Liver (tissue), 9 donors: Measurements from ENCODE around the gene GPN3. TPM values are rescaled to one million over a fixed set of nuclear protein-coding genes. Genes with fewer than 3 reads are reported as not detected.

Experiments
- DNase-seq: peaks from one replicate; pipeline ENCODE4 v3.0.0-alpha.2; 2017; ENCODE audit warnings: low spot score
- H3K27ac ChIP-seq, 2 donors: one replicate each; pipeline ENCODE4 v1.7.0; 2013; ENCODE audit warnings: inconsistent platforms in 2 of 2, low read length in 2 of 2, control low read depth in 1 of 2, low read depth in 1 of 2, mild to moderate bottlenecking in 1 of 2
- H3K27me3 ChIP-seq, 4 donors: one replicate each; pipeline versions ENCODE4 v1.6.1 to v1.7.0; 2013; ENCODE audit warnings: low read length in 3 of 4, inconsistent platforms in 1 of 4, mild to moderate bottlenecking in 1 of 4, moderate library complexity in 1 of 4; ENCODE audit not compliant: control insufficient read depth in 4 of 4, insufficient read depth in 4 of 4
- H3K36me3 ChIP-seq, 4 donors: one replicate each; pipeline versions ENCODE4 v1.6.1 to v1.7.0; 2013; ENCODE audit warnings: low read length in 3 of 4, mild to moderate bottlenecking in 3 of 4, low read depth in 1 of 4, moderate library complexity in 1 of 4; ENCODE audit not compliant: control insufficient read depth in 4 of 4, insufficient read depth in 3 of 4
- H3K4me1 ChIP-seq, 4 donors: one replicate each; pipeline versions ENCODE4 v1.6.1 to v1.7.0; 2013; ENCODE audit warnings: low read length in 3 of 4, mild to moderate bottlenecking in 3 of 4, moderate library complexity in 1 of 4; ENCODE audit not compliant: control insufficient read depth in 4 of 4, insufficient read depth in 4 of 4
- H3K4me3 ChIP-seq, 3 donors: one replicate each; pipeline versions ENCODE4 v1.6.1 to v1.7.0; 2013; ENCODE audit warnings: low read length in 3 of 3, control low read depth in 1 of 3, low read depth in 1 of 3, mild to moderate bottlenecking in 1 of 3
- H3K9ac ChIP-seq, 2 donors: one replicate each; pipeline ENCODE4 v1.7.0; 2013; ENCODE audit warnings: low read length in 2 of 2, mild to moderate bottlenecking in 2 of 2, moderate library complexity in 2 of 2, control low read depth in 1 of 2, low read depth in 1 of 2
- H3K9me3 ChIP-seq, 4 donors: one replicate each; pipeline versions ENCODE4 v1.6.1 to v1.7.0; 2013; ENCODE audit warnings: low read length in 3 of 4; ENCODE audit not compliant: control insufficient read depth in 4 of 4
- CTCF ChIP-seq: fragments of 150-350 bp; IDR thresholded peaks from 2 replicates; pipeline ENCODE4 v1.5.1; 2017; ENCODE audit warnings: improper control_type of control experiment, low read depth, low read length; ENCODE audit not compliant: missing input control
- EGR1 ChIP-seq, 2 donors: IDR thresholded peaks; 2 replicates each; pipeline ENCODE4 v1.6.1; 2016 to 2018; ENCODE audit warnings: antibody characterized with exemption in 2 of 2, low read depth in 2 of 2
- FOXA1 ChIP-seq: IDR thresholded peaks from 2 replicates; pipeline ENCODE4 v1.6.1; 2016; ENCODE audit warnings: antibody characterized with exemption
- FOXA2 ChIP-seq: IDR thresholded peaks from 2 replicates; pipeline ENCODE4 v1.6.1; 2016; ENCODE audit warnings: antibody characterized with exemption
- GABPA ChIP-seq, 2 donors: IDR thresholded peaks in 1 of 2; conservative IDR thresholded peaks in 1 of 2; 2 replicates each; pipeline ENCODE4 v1.6.1; 2016; ENCODE audit warnings: antibody characterized with exemption in 2 of 2, mild to moderate bottlenecking in 1 of 2, moderate library complexity in 1 of 2
- HNF4A ChIP-seq, 2 donors: conservative IDR thresholded peaks; 2 replicates each; pipeline ENCODE4 v1.6.1; 2016; ENCODE audit warnings: antibody characterized with exemption in 2 of 2, mild to moderate bottlenecking in 2 of 2
- HNF4G ChIP-seq: IDR thresholded peaks from 2 replicates; pipeline ENCODE4 v1.6.1; 2016; ENCODE audit warnings: antibody characterized with exemption
- JUND ChIP-seq, 2 donors: IDR thresholded peaks; 2 replicates each; pipeline ENCODE4 v1.6.1; 2016; ENCODE audit warnings: antibody characterized with exemption in 2 of 2
- MAX ChIP-seq: IDR thresholded peaks from 2 replicates; pipeline ENCODE4 v1.6.1; 2016; ENCODE audit warnings: antibody characterized with exemption
- NR2F2 ChIP-seq: IDR thresholded peaks from 2 replicates; pipeline ENCODE4 v1.6.1; 2016; ENCODE audit warnings: antibody characterized with exemption
- RAD21 ChIP-seq, 2 donors: IDR thresholded peaks; 2 replicates each; pipeline ENCODE4 v1.6.1; 2016; ENCODE audit warnings: antibody characterized with exemption in 2 of 2, mild to moderate bottlenecking in 2 of 2
- RXRA ChIP-seq, 2 donors: IDR thresholded peaks; 2 replicates each; pipeline ENCODE4 v1.6.1; 2017 to 2018; ENCODE audit warnings: antibody characterized with exemption in 2 of 2, mild to moderate bottlenecking in 1 of 2
- SP1 ChIP-seq: IDR thresholded peaks from 2 replicates; pipeline ENCODE4 v1.6.1; 2018; ENCODE audit warnings: antibody characterized with exemption, mild to moderate bottlenecking
- TAF1 ChIP-seq: conservative IDR thresholded peaks from 2 replicates; pipeline ENCODE4 v1.6.1; 2016; ENCODE audit warnings: antibody characterized with exemption, mild to moderate bottlenecking
- YY1 ChIP-seq: IDR thresholded peaks from 2 replicates; pipeline ENCODE4 v1.6.1; 2016; ENCODE audit warnings: antibody characterized with exemption, mild to moderate bottlenecking
- ZBTB33 ChIP-seq: IDR thresholded peaks from 2 replicates; pipeline ENCODE4 v1.6.1; 2016; ENCODE audit warnings: antibody characterized with exemption
- WGBS: extraction: QIAGEN DNeasy Blood & Tissue Kit; methylation state at CpG from one replicate; pipeline ENCODE4 v1.1.7; 2013; 5-methylcytosine and 5-hydroxymethylcytosine counted together
- polyA plus RNA-seq, 2 donors: library from polyadenylated mRNA; stranded (reverse) in 1 of 2; unstranded in 1 of 2; fragments of 200-250 nt in 1 of 2; fragments of >200 nt in 1 of 2; fragmentation: Nextera tagmentation in 1 of 2; extraction: Ambion mirVana in 1 of 2; gene quantifications; one replicate each; pipeline versions ENCODE4 v1.2.1 to v1.2.3, GENCODE V29; 2013 to 2015
- total RNA-seq, 2 donors: library from RNA; depleted of rRNA; stranded (reverse); fragments of >200 nt; gene quantifications; one replicate each; pipeline ENCODE4 v1.2.3, GENCODE V29; 2014
- TF ChIP-seq, protein P1 (sequence below): IDR thresholded peaks from 2 replicates; pipeline ENCODE4 v1.6.1; 2016; ENCODE audit warnings: antibody characterized with exemption, mild to moderate bottlenecking
- TF ChIP-seq, protein P2 (sequence below): IDR thresholded peaks from 2 replicates; pipeline ENCODE4 v1.6.1; 2016; ENCODE audit warnings: antibody characterized with exemption
- donor health status: healthy.
- donor health status: healthy.
- donor health status: healthy.
- donor health status: healthy.
- donor health status: healthy.

Gene GPN3
- total and polyA plus RNA-seq, 4 donors: 13.4 to 47.2 (median 18.7) TPM

DNA sequence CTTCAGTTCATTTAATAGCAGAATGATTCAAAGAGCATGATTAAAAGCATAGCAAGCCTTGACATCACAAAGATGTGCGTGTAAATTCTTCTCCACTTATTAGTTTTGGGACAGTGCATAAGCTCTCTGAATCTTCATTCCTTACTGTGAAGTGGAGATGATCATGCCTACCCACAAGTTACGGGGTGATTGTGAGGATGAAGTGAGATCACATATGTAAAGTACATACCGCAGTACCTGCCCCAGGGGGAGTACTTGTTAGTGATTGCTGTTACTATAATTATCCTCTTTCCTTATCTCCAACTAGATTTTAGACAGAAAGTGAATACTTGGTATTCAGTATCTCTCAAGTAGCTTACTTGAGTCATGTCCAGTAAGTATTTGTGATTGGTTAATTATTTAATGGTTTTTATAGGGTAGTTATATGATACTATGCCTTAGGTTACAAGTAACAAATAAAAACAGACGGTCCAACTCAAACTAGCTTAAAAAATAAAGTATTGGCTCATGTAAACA lies 40.1 kb upstream of the GPN3 start:
- H3K4me3 ChIP-seq: no peak overlapping the region
- H3K9me3 ChIP-seq: no peaks in the 10 kb centered on the region
- TF ChIP-seq, protein P1, sequence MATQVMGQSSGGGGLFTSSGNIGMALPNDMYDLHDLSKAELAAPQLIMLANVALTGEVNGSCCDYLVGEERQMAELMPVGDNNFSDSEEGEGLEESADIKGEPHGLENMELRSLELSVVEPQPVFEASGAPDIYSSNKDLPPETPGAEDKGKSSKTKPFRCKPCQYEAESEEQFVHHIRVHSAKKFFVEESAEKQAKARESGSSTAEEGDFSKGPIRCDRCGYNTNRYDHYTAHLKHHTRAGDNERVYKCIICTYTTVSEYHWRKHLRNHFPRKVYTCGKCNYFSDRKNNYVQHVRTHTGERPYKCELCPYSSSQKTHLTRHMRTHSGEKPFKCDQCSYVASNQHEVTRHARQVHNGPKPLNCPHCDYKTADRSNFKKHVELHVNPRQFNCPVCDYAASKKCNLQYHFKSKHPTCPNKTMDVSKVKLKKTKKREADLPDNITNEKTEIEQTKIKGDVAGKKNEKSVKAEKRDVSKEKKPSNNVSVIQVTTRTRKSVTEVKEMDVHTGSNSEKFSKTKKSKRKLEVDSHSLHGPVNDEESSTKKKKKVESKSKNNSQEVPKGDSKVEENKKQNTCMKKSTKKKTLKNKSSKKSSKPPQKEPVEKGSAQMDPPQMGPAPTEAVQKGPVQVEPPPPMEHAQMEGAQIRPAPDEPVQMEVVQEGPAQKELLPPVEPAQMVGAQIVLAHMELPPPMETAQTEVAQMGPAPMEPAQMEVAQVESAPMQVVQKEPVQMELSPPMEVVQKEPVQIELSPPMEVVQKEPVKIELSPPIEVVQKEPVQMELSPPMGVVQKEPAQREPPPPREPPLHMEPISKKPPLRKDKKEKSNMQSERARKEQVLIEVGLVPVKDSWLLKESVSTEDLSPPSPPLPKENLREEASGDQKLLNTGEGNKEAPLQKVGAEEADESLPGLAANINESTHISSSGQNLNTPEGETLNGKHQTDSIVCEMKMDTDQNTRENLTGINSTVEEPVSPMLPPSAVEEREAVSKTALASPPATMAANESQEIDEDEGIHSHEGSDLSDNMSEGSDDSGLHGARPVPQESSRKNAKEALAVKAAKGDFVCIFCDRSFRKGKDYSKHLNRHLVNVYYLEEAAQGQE: no peak
- no peak for TF ChIP-seq CTCF
- H3K4me1 ChIP-seq: no peaks in the 10 kb centered on the region
- no peaks in the 10 kb centered on the region for H3K27me3 ChIP-seq
- H3K9ac ChIP-seq: no peak overlapping the region
- H3K27ac ChIP-seq: no peak overlapping the region
- 95% methylated on average over 4 of the region's 4 CpGs for WGBS
- DNase-seq: no peak
- H3K36me3 ChIP-seq: no peaks in the 10 kb centered on the region

DNA sequence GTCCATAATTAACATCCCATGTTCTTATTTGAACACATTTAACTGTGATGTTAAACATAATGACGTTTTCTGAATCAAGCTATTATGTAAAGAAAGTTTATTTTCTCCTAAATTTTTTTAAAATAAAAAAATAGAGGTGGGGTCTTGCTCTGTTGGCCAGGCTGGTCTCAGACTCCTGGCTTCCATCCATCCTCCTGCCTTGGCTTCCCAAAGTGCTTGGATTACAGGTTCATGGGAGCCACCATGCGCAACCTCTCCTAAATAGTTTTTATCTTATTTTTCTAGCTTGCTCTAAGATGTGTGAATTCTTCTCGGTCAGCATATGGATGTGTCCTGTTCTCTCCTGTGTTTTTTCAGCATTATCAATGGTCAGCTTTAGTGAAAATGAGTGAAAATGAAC lies 37.3 kb upstream of the GPN3 start:
- TF ChIP-seq SP1: no peak
- no peak for TF ChIP-seq ZBTB33
- TF ChIP-seq FOXA1: no peak
- TF ChIP-seq JUND (IDR thresholded peaks at IDR 0.05): no peak
- no peak for TF ChIP-seq CTCF
- TF ChIP-seq, protein P2, sequence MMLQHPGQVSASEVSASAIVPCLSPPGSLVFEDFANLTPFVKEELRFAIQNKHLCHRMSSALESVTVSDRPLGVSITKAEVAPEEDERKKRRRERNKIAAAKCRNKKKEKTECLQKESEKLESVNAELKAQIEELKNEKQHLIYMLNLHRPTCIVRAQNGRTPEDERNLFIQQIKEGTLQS: no peak
- TF ChIP-seq NR2F2: no peak
- TF ChIP-seq, protein P1: no peak
- TF ChIP-seq EGR1 (IDR thresholded peaks at IDR 0.05; ENCODE audit: low read depth in 2 of 2): no peak
- TF ChIP-seq YY1: no peak
- TF ChIP-seq GABPA (IDR thresholded peaks at IDR 0.05 in 1 of 2, conservative IDR thresholded peaks at IDR 0.05 in 1 of 2): no peak
- no peak for TF ChIP-seq MAX
- no peak for TF ChIP-seq RXRA (IDR thresholded peaks at IDR 0.05)
- no peak for TF ChIP-seq HNF4A (conservative IDR thresholded peaks at IDR 0.05)
- TF ChIP-seq RAD21 (IDR thresholded peaks at IDR 0.05): no peak
- TF ChIP-seq HNF4G: no peak
- no peak for TF ChIP-seq FOXA2
- TF ChIP-seq TAF1: no peak
- DNase-seq: no peak
- 80% methylated on average over 3 of the region's 3 CpGs for WGBS
- Histone ChIP-seq H3K4me3 (no peak overlapping the region), H3K9ac (no peak overlapping the region), H3K9me3 (no peaks in the 10 kb centered on the region), H3K27me3 (no peaks in the 10 kb centered on the region), H3K4me1 (peaks cover 6 to 17% (median 12%) of the 10 kb centered on the region in 4 donors), H3K27ac (no peak overlapping the region), H3K36me3 (no peaks in the 10 kb centered on the region)
